Kidney (tissue), 14 donors: ENCODE data around the gene PDZD2. TPM values are rescaled to one million over a fixed set of nuclear protein-coding genes. Genes with fewer than 3 reads are reported as not detected.

Experiments
- DNase-seq, 5 donors: peaks; one replicate each; pipeline ENCODE4 v3.0.0-alpha.2; 2013 to 2020
- FAIRE-seq: peaks from 2 replicates; lab custom pipeline; 2012; peaks lifted over from hg19 to GRCh38; lab: Jason Lieb, UNC
- H3K27ac ChIP-seq, 2 donors: one replicate each; pipeline ENCODE4 v1.7.0; 2013; ENCODE audit warnings: low read depth in 2 of 2, low read length in 2 of 2, inconsistent platforms in 1 of 2
- H3K27me3 ChIP-seq: one replicate; pipeline ENCODE4 v1.7.1; 2013; ENCODE audit warnings: low read length, inconsistent platforms; ENCODE audit not compliant: control insufficient read depth, insufficient read depth
- H3K36me3 ChIP-seq, 3 donors: one replicate each; pipeline versions ENCODE4 v1.7.0 to v1.7.1; 2013; ENCODE audit warnings: low read length in 3 of 3, control low read depth in 1 of 3, inconsistent platforms in 1 of 3; ENCODE audit not compliant: insufficient read depth in 3 of 3, control insufficient read depth in 2 of 3
- H3K4me1 ChIP-seq, 3 donors: one replicate each; pipeline versions ENCODE4 v1.7.0 to v1.7.1; 2013; ENCODE audit warnings: low read length in 3 of 3, inconsistent platforms in 1 of 3, low read depth in 1 of 3; ENCODE audit not compliant: control insufficient read depth in 2 of 3, insufficient read depth in 2 of 3
- H3K4me3 ChIP-seq, 3 donors: one replicate each; pipeline versions ENCODE4 v1.7.0 to v1.8.1; 2013; ENCODE audit warnings: low read length in 3 of 3, control low read depth in 1 of 3, inconsistent platforms in 1 of 3
- H3K9ac ChIP-seq, 3 donors: one replicate each; pipeline versions ENCODE4 v1.7.0 to v1.7.1; 2013; ENCODE audit warnings: low read length in 3 of 3, control low read depth in 1 of 3, inconsistent platforms in 1 of 3
- H3K9me3 ChIP-seq, 3 donors: one replicate each; pipeline versions ENCODE4 v1.7.0 to v1.7.1; 2013; ENCODE audit warnings: low read length in 3 of 3, control low read depth in 1 of 3, inconsistent platforms in 1 of 3; ENCODE audit not compliant: control insufficient read depth in 2 of 3, insufficient read depth in 1 of 3
- intact Hi-C: fragments of 100-400 bp; cut with DNase I; formaldehyde crosslinking; loops from one replicate; pipeline ENCODE4 v1.11.1; 2022
- polyA plus RNA-seq: library from polyadenylated mRNA; stranded (reverse); fragments of 350-450 nt; fragmentation: Illumina TruSeq; extraction: RNeasy Lipid Tissue Mini Kit (QIAGEN cat#74804); gene quantifications from one replicate; pipeline ENCODE4 v1.2.3, GENCODE V29; 2014; ENCODE audit warnings: low read depth, low replicate concordance; ENCODE audit not compliant: insufficient read depth
- total RNA-seq: library from RNA; stranded (reverse); fragmentation: NEBNext Ultra II Directional; extraction: Animal tissue kit (Norgen Biotek cat#: 25700); gene quantifications from one replicate; pipeline ENCODE4 v1.2.1, GENCODE V29; 2021
- TF ChIP-seq, protein P1 (sequence below): IDR thresholded peaks from 3 replicates; pipeline ENCODE4 v1.5.1; 2012; ENCODE audit warnings: mild to moderate bottlenecking, moderate library complexity, borderline replicate concordance; ENCODE audit not compliant: insufficient read depth; ENCODE audit errors: extremely low read depth
- donor health status: control.
- donor health status: control.
- donor health status: control.
- donor health status: control.
- donor health status: control.
- donor health status: DM: yes; HTN: yes; CAD: no.
- donor health status: Normal renal cell carcinoma (clear cell type).

The PDZD2 gene
- total and polyA plus RNA-seq, 2 donors from 2014 or later: 6.2 to 14.8 TPM

DNA sequence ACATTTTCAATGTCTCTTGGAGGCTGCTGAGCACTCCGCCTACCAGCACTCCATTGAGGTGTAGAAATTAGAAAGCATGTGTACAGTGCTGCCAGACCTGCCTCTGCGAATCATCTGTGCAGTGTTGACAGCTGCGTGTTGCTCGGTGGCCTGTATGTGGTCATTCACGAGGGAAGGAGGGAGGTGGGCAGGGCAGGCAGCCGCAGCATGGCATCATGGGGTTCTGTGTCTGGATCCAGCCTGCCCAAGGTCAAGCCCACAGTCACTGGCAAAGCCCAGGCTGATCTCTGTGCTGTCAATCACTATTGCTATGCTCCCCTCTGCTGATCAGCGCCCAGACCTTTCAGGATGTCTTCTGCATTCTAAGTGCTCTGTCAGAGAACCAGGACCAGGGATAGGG is 8.0 kb upstream of the PDZD2 start:
- H3K27me3 ChIP-seq: no peaks in the 10 kb centered on the region
- DNase-seq: no peak
- no peaks in the 10 kb centered on the region for H3K9me3 ChIP-seq
- no peaks in the 10 kb centered on the region for H3K36me3 ChIP-seq
- TF ChIP-seq, protein P1, sequence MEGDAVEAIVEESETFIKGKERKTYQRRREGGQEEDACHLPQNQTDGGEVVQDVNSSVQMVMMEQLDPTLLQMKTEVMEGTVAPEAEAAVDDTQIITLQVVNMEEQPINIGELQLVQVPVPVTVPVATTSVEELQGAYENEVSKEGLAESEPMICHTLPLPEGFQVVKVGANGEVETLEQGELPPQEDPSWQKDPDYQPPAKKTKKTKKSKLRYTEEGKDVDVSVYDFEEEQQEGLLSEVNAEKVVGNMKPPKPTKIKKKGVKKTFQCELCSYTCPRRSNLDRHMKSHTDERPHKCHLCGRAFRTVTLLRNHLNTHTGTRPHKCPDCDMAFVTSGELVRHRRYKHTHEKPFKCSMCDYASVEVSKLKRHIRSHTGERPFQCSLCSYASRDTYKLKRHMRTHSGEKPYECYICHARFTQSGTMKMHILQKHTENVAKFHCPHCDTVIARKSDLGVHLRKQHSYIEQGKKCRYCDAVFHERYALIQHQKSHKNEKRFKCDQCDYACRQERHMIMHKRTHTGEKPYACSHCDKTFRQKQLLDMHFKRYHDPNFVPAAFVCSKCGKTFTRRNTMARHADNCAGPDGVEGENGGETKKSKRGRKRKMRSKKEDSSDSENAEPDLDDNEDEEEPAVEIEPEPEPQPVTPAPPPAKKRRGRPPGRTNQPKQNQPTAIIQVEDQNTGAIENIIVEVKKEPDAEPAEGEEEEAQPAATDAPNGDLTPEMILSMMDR: no peak
- H3K4me3 ChIP-seq: no peak overlapping the region
- no peak overlapping the region for H3K27ac ChIP-seq
- intact Hi-C loops: no loop called here
- no peaks in the 10 kb centered on the region for H3K4me1 ChIP-seq
- no peak overlapping the region for H3K9ac ChIP-seq
- no peak for FAIRE-seq

DNA sequence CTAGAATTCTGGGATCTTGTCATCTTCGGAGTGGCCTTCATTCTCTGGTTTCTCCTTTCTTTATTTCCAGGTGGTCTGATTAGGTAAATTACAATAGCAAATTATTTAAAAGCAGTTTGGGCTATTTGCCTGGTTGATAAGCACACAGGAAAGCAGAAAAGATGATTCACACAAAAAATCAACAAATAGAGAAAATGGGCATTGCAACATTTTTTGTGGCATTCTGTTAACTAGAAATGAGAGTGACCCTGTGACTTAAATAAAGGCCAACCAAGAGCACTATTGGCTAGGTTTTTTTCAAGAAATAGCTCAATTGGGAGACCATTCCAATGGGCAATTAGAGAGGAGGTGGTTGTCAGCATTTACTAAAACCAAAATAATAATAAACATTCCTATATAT is 6.5 kb upstream of the PDZD2 start:
- Histone ChIP-seq H3K27me3 (no peaks in the 10 kb centered on the region), H3K9ac (no peak overlapping the region), H3K27ac (no peak overlapping the region), H3K36me3 (no peaks in the 10 kb centered on the region), H3K4me1 (no peaks in the 10 kb centered on the region), H3K9me3 (no peaks in the 10 kb centered on the region), H3K4me3 (no peak overlapping the region)
- no peak for FAIRE-seq
- TF ChIP-seq, protein P1: no peak
- intact Hi-C loops: no loop called here
- DNase-seq: no peak

DNA sequence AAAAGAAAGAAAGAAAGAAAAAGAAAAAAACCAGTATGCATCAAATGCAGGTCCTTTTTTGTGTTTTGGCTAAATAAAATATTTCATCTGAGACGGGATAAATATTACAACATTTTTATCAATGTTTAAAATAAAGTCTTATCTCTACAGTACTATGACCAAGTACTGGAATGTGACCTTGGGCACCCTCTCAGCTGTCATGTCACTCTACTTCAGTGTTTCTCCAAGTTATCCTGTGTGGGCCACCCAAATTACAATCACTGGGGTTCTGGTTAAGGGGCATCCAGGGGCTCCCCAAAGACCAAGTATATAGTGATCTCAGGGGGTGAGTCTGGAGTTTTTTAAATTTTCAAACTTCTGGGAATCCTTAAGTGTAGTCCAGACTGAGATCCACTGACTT is 3.5 kb upstream of the PDZD2 start:
- no peak overlapping the region for H3K4me3 ChIP-seq
- FAIRE-seq (no peak), DNase-seq (no peak)
- TF ChIP-seq, protein P1: no peak
- no peak overlapping the region for H3K9ac ChIP-seq
- no peak overlapping the region for H3K27ac ChIP-seq
- H3K36me3 ChIP-seq: no peaks in the 10 kb centered on the region
- no peaks in the 10 kb centered on the region for H3K27me3 ChIP-seq
- intact Hi-C loops: no loop called here
- peaks cover 0 to 7% (median 0%) of the 10 kb centered on the region in 3 donors for H3K4me1 ChIP-seq
- H3K9me3 ChIP-seq: no peaks in the 10 kb centered on the region

DNA sequence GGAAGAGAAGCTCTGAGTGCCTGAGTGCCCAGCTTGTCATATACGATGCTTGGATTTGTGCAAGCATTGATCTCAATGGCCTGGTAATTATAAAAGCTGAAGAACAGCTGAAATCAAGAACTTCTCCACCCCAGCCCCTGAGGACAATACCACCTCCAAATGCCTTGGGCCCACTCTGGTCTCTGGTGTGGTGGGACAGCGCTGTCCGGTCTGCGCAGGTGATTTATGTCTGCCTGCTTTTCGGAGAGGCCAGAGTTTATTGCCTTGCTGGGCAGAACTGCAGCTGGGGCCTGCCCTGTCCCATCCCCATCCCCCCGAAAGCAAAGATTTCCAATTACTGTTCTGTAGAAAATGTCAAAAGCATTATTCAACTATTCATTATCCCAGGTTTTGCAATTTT is 1.1 kb upstream of the PDZD2 start:
- peaks cover 0 to 7% (median 0%) of the 10 kb centered on the region in 3 donors for H3K4me1 ChIP-seq
- TF ChIP-seq, protein P1: no peak
- peak in 2 of 5 donors; percentile 6 to 26 for DNase-seq
- H3K27ac ChIP-seq: no peak overlapping the region
- H3K9me3 ChIP-seq: no peaks in the 10 kb centered on the region
- no peak for FAIRE-seq
- H3K36me3 ChIP-seq: no peaks in the 10 kb centered on the region
- H3K4me3 ChIP-seq: no peak overlapping the region
- no peaks in the 10 kb centered on the region for H3K27me3 ChIP-seq
- intact Hi-C loops: no loop called here
- no peak overlapping the region for H3K9ac ChIP-seq
